Measurements from ENCODE around the gene TNFAIP8L1.

The TNFAIP8L1 gene

GRCh38 chr19:4624733-4625362, 14.5 kb upstream of the TNFAIP8L1 start:
- Histone ChIP-seq H3K4me3 (ENCODE audit: low read depth, low read length) (no peak overlapping the region), H3K4me1 (no peaks in the 10 kb centered on the region), H3K27me3 (ENCODE audit: control insufficient read depth, insufficient read depth, low read length) (no peaks in the 10 kb centered on the region), H3K4me2 (ENCODE audit: low read length) (no peak overlapping the region), H3K79me2 (no peaks in the 10 kb centered on the region), H3K36me3 (ENCODE audit: control insufficient read depth, insufficient read depth, low read length) (no peaks in the 10 kb centered on the region), H3K27ac (no peak overlapping the region), H3K9me3 (ENCODE audit: control insufficient read depth, low read length) (no peaks in the 10 kb centered on the region), H2AFZ (no peak overlapping the region), H3K9ac (no peak overlapping the region)
- TF ChIP-seq CTCF (IDR thresholded peaks at IDR 0.05): no peak

GRCh38 chr19:4633140-4633967, 6.0 kb upstream of the TNFAIP8L1 start:
- H3K27ac ChIP-seq: no peak overlapping the region

GRCh38 chr19:4635754-4636116, 3.6 kb upstream of the TNFAIP8L1 start:
- no peaks in the 10 kb centered on the region for H3K79me2 ChIP-seq
- no peak overlapping the region for H3K9ac ChIP-seq
- no peaks in the 10 kb centered on the region for H3K27me3 ChIP-seq (ENCODE audit: control insufficient read depth, insufficient read depth, low read length)
- no peaks in the 10 kb centered on the region for H3K36me3 ChIP-seq (ENCODE audit: control insufficient read depth, insufficient read depth, low read length)
- no peaks in the 10 kb centered on the region for H3K4me1 ChIP-seq
- H2AFZ ChIP-seq: peak overlapping the region; percentile 80
- TF ChIP-seq CTCF (IDR thresholded peaks at IDR 0.05): no peak
- H3K4me3 ChIP-seq (ENCODE audit: low read depth, low read length): peak overlapping the region; percentile 55
- H3K4me2 ChIP-seq (ENCODE audit: low read length): peak overlapping the region; percentile 87
- no peak overlapping the region for H3K27ac ChIP-seq
- no peaks in the 10 kb centered on the region for H3K9me3 ChIP-seq (ENCODE audit: control insufficient read depth, low read length)

More at GRCh38 chr19:4633140-4633967, 6.0 kb upstream of the TNFAIP8L1 start:
- Histone ChIP-seq H3K9ac (no peak overlapping the region), H3K4me3 (ENCODE audit: low read depth, low read length) (peak overlapping the region; percentile 2), H3K4me1 (no peaks in the 10 kb centered on the region), H3K79me2 (no peaks in the 10 kb centered on the region), H3K27me3 (ENCODE audit: control insufficient read depth, insufficient read depth, low read length) (no peaks in the 10 kb centered on the region), H3K36me3 (ENCODE audit: control insufficient read depth, insufficient read depth, low read length) (no peaks in the 10 kb centered on the region), H2AFZ (no peak overlapping the region), H3K9me3 (ENCODE audit: control insufficient read depth, low read length) (no peaks in the 10 kb centered on the region), H3K4me2 (ENCODE audit: low read length) (no peak overlapping the region)
- TF ChIP-seq CTCF (IDR thresholded peaks at IDR 0.05): peak; percentile 45

- peak; percentile 95 for TF ChIP-seq CTCF (IDR thresholded peaks at IDR 0.05)
- Histone ChIP-seq H3K4me2 (ENCODE audit: low read length) (peak overlapping the region; percentile 87), H3K27ac (no peak overlapping the region)
Measured at GRCh38 chr19:4636151-4636717, 3.1 kb upstream of the TNFAIP8L1 start.

More at GRCh38 chr19:4636151-4636717, 3.1 kb upstream of the TNFAIP8L1 start:
- H3K9ac ChIP-seq: no peak overlapping the region
- H3K36me3 ChIP-seq (ENCODE audit: control insufficient read depth, insufficient read depth, low read length): no peaks in the 10 kb centered on the region
- H2AFZ ChIP-seq: peak overlapping the region; percentile 80
- H3K4me3 ChIP-seq (ENCODE audit: low read depth, low read length): peak overlapping the region; percentile 55
- H3K4me1 ChIP-seq: no peaks in the 10 kb centered on the region
- H3K27me3 ChIP-seq (ENCODE audit: control insufficient read depth, insufficient read depth, low read length): no peaks in the 10 kb centered on the region
- no peaks in the 10 kb centered on the region for H3K79me2 ChIP-seq
- no peaks in the 10 kb centered on the region for H3K9me3 ChIP-seq (ENCODE audit: control insufficient read depth, low read length)
